GF-D8 (cell line): ENCODE data around the gene RAC3.

Experiments used
- DNase-seq: peaks from one replicate; lab custom pipeline; 2025; lab: John Stamatoyannopoulos, UW

RAC3 gene

DNA sequence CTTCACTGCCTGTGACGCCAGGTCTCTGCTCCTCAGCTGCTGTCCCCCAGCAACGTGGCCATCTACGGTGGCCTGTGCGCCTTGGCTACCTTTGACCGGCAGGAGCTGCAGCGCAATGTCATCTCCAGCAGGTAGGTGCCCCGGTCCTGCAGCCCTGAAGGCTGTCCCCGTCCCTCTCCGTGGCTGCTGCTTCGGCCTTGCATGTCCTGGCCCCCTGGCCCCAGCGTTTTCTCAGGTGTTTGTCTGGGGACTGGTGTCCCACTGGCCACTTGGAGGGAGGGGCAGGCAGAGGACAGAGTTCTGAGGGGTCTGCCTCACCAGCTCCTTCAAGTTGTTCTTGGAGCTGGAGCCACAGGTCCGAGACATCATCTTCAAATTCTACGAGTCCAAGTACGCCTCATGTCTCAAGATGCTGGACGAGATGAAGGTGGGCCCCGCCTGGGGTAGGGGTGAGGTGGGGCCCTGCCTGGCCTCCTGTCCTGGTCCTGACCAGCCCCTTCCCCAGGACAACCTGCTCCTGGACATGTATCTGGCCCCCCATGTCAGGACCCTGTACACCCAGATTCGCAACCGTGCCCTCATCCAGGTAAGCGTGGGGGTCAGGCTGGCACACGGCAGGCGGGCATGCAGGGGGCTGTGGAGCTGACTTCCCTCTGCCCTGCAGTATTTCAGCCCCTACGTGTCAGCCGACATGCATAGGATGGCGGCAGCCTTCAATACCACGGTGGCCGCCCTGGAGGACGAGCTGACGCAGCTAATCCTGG is 24.7 kb downstream of the RAC3 start:
- no peak for DNase-seq

DNA sequence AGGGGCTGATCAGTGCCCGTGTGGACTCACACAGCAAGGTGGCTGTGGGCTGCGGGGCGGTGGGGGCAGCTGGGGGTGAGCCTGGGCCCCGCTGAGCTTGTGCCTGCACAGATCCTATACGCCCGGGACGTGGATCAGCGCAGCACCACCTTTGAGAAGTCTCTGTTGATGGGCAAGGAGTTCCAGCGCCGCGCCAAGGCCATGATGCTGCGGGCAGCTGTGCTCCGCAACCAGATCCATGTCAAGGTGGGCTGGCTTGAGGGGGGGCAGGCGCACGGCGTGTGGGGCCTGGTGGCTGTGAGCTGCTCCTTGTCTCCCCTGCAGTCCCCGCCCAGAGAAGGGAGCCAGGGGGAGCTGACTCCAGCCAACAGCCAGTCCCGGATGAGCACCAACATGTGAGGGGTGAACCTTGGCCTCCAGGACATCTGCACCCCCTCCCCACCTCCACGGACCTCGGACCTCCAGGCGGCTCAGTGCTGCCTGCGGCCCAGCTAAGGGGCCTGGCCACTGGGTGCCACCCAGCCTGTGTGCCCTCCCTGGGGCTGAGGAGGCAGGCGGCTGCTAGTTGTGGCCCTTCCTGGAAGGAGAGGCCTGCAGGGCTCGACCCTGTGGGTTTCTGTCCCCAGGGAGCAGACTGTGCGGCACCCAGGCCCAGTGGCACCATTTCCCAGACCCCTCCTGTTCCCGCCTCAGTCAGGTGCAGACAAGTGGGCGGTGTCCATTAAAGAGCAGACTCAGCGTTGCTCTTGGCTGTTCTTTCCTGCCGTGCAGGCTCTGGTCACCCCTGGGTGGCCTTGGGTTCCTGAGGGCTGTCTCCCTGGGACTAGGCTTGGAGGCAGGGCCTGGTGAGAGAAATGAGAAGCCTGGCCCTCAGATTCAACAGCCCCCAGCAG is 25.5 kb downstream of the RAC3 start:
- no peak for DNase-seq

- DNase-seq, result no peak
These were observed 26.9 kb downstream of the RAC3 start for GRCh38 chr17:82058230-82058854.

GRCh38 chr17:82058855-82059249 is 27.4 kb downstream of the RAC3 start:
- no peak for DNase-seq

DNA sequence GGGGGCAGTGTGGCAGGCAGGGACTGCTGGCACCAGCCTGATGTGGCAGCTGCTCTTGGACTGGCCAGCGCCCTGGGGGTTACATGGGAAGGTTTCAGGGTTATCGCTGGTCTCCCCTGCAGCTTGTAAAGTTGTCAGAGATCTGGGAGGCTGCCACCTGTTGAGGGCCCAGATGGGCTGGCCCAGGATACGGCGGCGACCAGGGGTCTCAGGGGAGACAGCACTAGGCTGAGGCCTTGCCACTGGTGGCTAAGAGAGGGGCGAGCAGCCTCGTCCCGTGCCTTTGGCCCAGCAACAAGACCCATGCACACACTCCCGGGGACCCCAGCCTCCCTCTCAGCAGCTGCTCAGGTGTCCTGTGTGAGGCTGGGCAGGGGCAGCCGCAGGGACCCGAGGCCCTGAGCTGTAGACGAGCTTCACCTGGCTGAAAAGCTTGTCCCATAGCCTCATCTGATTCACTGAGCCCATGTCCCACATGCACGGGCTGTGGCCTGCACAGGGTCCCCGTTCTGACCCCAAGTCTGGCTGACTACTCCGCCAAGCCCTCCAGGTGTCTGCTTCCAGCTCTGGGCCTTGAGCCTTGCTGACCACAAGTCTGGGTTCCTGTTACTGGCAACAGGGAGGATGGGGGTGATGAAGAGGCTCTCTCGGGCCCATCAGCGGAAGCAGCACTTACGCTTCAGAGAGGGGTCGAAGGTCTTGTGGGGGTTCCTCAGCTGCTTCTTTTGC is 28.0 kb downstream of the RAC3 start:
- DNase-seq, result no peak

- DNase-seq, result no peak
These were observed 28.5 kb downstream of the RAC3 start for GRCh38 chr17:82060001-82060380.

GRCh38 chr17:82060614-82061013 is 29.1 kb downstream of the RAC3 start:
- no peak for DNase-seq

DNA sequence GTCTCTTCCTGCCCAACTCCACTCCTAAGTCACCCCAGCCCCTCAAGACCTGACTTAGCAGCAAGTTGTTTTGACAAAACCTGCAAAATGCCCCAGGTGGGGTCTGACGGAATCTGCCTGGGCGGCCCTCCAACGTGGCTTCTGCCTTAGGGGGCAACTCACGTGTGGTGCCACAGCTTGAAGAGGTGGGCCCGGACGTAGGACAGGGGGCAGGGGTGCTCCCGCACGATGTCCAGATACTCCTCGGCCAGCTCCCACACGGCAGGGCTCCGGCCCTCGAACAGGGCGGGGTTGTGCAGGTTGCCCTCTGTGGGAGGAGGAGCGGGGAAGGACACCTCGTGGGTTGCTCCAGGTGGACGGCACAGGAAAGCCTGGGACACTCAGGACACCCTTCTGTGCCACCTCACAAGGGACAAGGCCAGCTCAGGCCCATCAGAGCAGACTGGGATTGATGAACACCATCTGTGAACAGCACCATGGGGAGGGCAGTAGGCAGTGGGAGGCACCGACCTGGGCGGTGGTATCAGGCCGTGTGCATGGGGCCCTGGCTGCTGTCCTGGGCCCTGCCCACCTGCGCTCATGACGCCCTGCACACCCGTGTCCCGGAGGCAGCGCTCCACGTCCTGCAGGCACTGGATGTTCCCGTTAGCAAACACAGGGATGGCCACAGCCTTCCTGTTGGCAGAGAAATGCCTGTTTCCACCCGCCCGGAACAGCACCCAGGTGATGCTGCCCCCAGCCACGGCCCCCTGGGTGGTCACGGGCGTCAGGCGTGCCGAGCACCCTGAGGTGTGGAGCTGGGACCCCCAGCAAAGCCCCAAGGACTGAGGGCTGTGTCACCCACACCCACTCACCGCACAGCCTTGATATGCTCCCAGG is 29.8 kb downstream of the RAC3 start:
- no peak for DNase-seq

- DNase-seq, result no peak
These were observed 30.9 kb downstream of the RAC3 start for GRCh38 chr17:82062076-82062983.

DNA sequence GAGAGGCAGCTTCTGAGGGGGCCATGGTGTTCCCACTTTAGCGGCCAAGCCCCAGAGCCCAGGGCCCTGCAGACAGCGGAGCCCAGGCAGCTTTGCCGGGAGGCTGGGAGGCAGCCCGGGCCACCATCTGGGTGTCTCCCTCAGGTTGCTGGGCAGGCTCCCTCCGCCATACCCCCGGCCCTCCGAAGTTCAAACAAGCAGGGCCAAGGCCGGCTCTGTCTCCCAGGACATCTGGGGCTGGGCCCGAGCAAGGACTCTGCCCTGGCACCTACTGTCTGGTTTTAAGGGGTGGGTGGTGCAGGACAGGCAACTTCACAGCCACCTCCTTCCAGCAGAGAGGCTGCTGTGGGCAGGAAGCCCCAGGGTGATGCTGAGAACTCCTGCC is 31.5 kb downstream of the RAC3 start:
- no peak for DNase-seq

GRCh38 chr17:82063424-82064415 is 32.2 kb downstream of the RAC3 start:
- DNase-seq, result no peak

DNA sequence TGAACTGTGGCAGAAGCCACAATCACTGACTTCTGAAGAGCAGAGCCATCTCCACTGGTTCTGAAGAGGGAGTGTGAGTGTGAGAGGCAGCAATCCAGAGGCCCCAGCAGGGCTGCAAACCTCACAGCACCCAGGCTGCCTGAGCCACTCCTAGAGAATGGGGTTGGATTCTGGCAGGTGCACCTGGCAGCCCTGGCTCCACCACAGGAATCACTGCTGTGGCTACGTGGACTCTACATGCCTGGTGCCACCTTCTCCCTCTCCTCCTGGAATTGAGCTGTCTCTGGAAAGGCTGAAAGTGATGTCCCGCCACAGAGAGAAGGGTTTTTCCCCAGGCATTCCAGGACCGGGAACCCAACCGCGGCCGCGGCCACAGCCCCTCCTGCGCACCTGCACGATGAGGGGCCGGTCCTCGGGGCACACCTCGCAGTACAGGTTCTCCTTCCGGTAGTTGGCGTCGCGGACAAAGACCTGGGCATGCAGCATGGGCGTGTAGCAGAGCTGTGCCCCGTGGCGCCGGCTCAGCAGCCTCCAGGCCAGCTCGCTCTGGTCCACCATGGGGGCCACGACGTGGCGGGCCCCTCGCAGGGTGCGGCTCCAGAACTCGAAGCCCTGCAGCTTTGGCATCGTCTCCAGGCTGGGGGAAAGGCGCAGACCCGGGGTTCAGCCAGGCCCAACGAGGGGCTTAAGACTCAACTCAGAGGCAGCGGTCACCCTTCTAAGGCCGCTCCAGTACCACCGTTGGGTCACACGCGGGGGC is 33.1 kb downstream of the RAC3 start:
- DNase-seq, result no peak

DNA sequence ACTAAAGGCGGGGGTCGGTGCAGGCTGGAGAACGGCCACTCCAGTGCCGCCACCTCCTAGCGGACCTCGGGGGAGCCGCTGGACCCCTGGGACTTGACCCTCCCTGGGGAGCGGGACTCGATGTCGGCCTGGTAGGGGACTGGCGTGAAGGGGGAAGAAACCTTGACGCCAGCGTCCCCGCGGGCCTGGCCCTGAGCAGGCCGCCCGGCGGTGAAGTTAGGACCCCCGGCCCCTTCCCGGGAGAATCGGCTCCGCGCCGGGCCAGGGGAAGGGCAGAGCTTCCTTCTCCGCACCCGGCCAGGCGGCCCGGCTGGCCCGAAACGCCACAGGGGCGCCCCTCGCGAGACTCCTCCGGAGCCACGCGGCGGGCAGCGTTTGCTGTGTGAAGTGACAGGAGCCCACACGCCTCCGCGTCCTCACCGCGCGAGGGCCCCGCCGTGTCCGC is 33.7 kb downstream of the RAC3 start:
- DNase-seq, result no peak

DNA sequence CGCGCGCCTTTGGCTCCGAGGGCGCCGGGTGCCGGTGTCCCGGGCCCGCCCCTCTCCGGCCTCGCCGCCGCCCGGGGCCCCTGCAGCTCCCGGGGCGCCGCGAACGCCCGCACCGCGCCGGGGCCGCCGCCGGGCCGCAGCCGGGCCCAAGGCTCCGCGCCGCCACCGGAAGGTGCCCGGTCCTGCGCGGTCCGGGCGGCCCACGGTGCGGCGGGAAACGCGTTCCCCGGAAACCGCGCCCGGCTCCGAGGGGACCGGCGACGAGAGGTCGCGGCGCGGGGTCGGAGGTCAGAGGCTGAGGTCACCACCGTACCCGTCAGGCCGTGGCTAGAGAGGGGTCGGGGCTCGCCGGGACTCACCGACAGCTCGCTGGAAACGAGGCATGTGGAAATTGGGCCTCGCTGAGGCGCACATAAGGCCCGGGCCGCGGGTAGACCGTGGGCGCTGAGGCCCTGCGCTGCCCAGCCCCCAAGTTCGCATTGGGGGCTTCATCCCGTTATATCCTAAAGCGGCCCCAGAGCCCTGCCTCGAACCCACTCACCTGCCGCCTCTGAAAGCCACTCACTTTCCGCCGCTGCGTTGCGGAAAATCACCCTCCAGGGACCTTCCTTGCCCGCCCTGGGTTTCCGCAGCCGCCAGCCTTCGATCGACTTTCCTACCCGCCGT is 34.3 kb downstream of the RAC3 start, which contains the start of gene DUS1L:
Gene DUS1L, minus strand, starts transcription at position 167 of the 666 bp plus-strand sequence. CDS start 745 bp downstream, outside the sequence.
- DNase-seq, result peak; percentile 10

DNA sequence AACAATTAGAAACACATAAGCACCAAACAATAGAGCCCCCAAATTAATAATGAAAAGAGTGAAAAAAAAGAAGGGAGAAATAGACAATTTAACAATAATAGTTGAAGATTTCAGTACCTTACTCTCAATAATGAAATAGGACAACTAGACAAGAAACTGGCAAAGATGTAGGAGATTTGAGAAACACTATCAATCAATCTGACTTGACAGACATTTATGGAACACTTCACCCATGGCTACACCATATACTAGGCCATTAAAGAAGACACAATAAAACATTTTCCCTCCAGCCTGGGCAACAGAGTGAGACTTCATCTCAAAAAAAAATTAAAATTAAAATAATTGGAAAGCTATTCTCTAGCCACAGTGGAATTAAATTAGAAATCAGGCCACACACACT is 39.1 kb downstream of the RAC3 start:
- no peak for DNase-seq

GRCh38 chr17:82072827-82073226 is 41.3 kb downstream of the RAC3 start:
- no peak for DNase-seq

DNA sequence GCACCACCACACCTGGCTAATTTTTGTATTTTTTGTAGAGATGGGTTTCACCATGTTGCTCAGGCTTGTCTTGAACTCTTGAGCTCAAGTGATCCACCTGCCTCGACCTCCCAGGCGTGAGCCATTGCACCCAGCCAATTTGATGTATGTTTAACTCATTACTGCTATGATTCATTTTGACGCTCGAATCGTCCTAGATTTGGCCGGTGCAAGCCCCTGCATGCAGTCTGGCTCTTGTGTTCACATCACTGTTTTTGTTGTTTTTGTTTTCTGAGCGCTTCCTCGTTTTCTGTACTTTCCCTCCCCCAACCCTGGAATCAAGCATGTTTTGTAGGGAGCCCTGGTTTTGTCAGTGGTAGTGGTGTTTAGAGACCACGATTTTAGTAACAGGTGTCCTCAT is 42.0 kb downstream of the RAC3 start:
- no peak for DNase-seq
